ENCODE results near the gene PFKL. TPM values are rescaled to one million over a fixed set of nuclear protein-coding genes. Genes with fewer than 3 reads are reported as not detected.

The PFKL gene
- total RNA-seq, 4 donors from 2014 or later, result 68.5 to 103 (median 96.8) TPM

DNA sequence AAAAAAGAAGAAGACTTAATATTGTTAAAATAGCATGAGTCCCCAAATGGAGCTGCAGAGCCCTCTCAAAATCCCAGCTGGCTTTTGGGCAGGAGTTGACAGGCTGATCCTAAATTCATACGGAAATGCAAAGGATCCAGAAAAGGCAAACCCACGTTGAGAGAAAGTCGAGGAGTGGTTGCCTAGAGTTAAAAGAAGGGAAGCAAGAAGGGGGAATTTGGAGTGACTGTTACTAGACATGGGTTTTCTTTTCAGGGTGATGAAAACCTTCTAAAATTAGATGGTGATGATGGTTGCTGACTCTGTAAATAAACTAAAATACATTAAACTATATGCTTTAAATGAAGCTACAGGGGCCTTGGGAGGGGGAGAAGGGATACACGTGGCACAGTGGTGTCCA is 39.8 kb upstream of the PFKL start:
- Histone ChIP-seq H3K4me3 (replicated peaks in 1 of 3) (no peak overlapping the region), H3K9me3 (no peaks in the 10 kb centered on the region), H3K27ac (no peak overlapping the region), H3K36me3 (no peaks in the 10 kb centered on the region), H3K4me1 (peaks cover 0 to 8% of the 10 kb centered on the region in 2 donors), H3K27me3 (no peaks in the 10 kb centered on the region)
- intact Hi-C loops (cut with DNase I), result no loop called here
- 75 to 77% methylated on average over 4 of the region's 4 CpGs for WGBS, 2 donors
- TF ChIP-seq, protein P1, sequence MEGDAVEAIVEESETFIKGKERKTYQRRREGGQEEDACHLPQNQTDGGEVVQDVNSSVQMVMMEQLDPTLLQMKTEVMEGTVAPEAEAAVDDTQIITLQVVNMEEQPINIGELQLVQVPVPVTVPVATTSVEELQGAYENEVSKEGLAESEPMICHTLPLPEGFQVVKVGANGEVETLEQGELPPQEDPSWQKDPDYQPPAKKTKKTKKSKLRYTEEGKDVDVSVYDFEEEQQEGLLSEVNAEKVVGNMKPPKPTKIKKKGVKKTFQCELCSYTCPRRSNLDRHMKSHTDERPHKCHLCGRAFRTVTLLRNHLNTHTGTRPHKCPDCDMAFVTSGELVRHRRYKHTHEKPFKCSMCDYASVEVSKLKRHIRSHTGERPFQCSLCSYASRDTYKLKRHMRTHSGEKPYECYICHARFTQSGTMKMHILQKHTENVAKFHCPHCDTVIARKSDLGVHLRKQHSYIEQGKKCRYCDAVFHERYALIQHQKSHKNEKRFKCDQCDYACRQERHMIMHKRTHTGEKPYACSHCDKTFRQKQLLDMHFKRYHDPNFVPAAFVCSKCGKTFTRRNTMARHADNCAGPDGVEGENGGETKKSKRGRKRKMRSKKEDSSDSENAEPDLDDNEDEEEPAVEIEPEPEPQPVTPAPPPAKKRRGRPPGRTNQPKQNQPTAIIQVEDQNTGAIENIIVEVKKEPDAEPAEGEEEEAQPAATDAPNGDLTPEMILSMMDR (IDR thresholded peaks at IDR 0.05), result no peak
- no peak for TF ChIP-seq POLR2A (IDR thresholded peaks at IDR 0.05)
- no peak for DNase-seq

DNA sequence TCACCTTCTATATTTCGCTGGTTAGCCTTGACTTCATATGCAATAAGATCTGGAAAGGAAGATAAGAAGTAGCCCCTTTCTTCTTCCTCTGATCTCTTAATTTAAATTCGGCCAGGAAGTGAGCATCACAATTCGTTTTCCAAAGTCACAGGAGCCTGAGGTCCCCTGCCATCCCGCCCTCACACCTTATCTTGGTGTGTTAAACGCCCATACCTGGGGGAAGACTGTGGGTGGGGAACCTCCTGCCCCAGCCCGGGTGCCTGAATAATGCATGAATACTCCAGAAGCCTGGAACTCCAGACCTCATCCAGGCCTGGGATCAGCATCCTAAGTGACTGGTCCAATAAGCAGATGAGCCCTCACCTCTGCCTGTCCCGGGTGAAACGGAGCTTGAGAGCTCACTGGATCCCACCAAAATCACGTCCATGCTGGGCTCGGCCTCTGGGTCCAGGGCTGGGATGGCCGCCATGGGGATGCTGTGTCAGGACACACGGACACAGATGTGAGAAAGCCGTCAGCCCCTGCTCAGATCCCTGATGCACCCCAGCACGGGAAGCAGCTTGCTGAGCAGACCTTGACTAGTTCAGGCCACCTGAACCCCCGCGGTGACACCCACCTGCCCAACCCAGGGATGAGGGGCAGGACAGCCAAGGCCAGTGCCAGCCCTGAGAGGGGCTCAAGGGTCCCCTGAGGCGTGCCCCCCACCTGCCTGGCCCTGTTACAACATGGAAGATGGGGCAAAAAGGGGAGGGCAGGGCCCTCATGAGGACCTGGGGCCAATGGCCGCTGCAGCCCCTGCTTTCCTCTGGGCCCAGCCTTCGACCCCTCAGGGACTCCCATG is 38.8 kb upstream of the PFKL start:
- H3K27me3 ChIP-seq, result no peaks in the 10 kb centered on the region
- no peaks in the 10 kb centered on the region for H3K36me3 ChIP-seq
- H3K27ac ChIP-seq, result no peak overlapping the region
- H3K4me1 ChIP-seq, result peaks cover 0 to 2% of the 10 kb centered on the region in 2 donors
- TF ChIP-seq POLR2A (IDR thresholded peaks at IDR 0.05), result no peak
- TF ChIP-seq, protein P1 (IDR thresholded peaks at IDR 0.05), result no peak
- no peaks in the 10 kb centered on the region for H3K9me3 ChIP-seq
- DNase-seq, result no peak
- WGBS, 2 donors, result 77 to 81% methylated on average over 11 to 14 of the region's 19 CpGs
- intact Hi-C loops (cut with DNase I), result no loop called here
- H3K4me3 ChIP-seq (replicated peaks in 1 of 3), result no peak overlapping the region

DNA sequence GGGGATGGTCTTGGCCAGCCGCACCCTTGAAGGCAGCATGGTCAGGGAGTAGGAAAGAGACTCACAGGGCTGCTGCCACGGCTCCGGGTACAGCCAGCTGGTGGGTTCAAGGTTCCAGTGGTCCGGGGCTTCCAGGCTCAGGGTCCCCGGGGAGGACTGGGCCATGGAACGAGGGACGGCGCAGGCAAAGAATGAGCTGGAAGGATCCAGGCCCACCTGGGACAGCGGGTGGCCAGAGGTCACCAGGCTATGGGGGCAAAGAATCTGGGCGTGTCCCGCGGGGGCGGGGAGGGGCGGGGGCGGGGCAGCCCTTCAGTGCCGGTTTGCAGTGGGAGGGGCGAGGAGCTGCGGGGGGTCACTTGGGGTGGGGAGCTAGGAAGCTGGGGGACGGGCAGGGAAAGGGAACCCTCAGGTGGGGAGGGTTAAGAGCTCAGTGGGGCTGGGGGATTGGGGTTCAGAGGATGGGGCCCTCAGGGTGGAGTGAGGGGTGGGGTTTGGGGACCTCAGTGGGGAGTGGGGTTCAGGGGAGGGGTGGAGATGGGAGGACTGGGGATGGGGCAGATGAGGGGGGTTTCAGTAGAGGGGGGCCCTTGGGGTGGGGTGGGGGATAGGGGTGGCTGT is 38.1 kb upstream of the PFKL start, which contains the start of gene DNMT3L:
Gene DNMT3L, minus strand, starts transcription at position 223 of the 621 bp plus-strand sequence. CDS start 638 bp downstream, outside the sequence.
- H3K4me3 ChIP-seq (replicated peaks in 1 of 3), result no peak within 1 kb of the TSS
- intact Hi-C loops (cut with DNase I), result no loop called here
- no peaks in the 10 kb centered on the region for H3K9me3 ChIP-seq
- H3K36me3 ChIP-seq, result no peaks in the 10 kb centered on the region
- WGBS, 2 donors, result 86% methylated on average over 11 to 16 of the region's 19 CpGs
- no peak within 1 kb of the TSS for H3K27ac ChIP-seq
- TF ChIP-seq POLR2A (IDR thresholded peaks at IDR 0.05), result no peak
- TF ChIP-seq, protein P1 (IDR thresholded peaks at IDR 0.05), result no peak
- no peaks in the 10 kb centered on the region for H3K4me1 ChIP-seq
- H3K27me3 ChIP-seq, result no peaks in the 10 kb centered on the region
- no peak for DNase-seq

DNA sequence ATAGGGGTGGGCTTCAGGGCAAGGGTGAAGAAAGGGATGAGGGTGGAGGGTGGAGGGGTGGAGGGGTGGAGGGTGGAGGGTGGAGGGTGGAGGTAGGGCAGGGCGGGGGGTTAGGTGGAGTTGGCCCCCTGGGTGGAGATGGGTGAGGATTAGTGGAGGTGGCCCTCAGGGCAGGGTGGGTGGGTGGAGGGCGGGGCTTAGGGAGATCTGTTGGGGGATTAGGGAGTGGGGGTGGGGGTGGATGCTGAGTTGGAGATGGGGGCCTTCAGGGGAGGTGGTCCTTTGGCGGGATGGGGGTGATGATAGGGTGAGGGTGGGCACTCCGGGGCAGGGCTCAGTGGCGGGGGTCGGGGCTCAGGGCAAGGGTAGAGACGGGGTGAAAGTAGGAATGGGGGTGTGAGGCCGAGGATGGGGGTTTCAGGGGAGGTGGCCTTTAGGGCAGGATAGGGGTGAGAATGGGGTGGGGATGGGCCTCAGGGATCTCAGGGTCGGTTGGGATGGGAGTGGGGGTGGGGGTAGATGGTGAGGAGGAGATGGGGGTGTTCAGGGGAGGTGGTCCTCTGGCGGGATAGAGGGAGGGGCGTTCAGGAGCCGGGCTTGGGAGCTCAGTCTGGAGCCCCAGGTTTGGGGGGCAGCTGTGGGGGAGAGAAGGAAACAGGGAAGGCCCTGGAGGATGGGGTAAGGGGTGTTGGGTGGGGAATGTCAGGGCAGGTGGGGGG is 37.4 kb upstream of the PFKL start:
- H3K9me3 ChIP-seq, result no peaks in the 10 kb centered on the region
- no peak overlapping the region for H3K27ac ChIP-seq
- intact Hi-C loops (cut with DNase I), result no loop called here
- H3K27me3 ChIP-seq, result no peaks in the 10 kb centered on the region
- no peak overlapping the region for H3K4me3 ChIP-seq (replicated peaks in 1 of 3)
- no peaks in the 10 kb centered on the region for H3K36me3 ChIP-seq
- no peaks in the 10 kb centered on the region for H3K4me1 ChIP-seq
- 86 to 91% methylated on average over 11 to 12 of the region's 12 CpGs for WGBS, 2 donors
- no peak for TF ChIP-seq POLR2A (IDR thresholded peaks at IDR 0.05)
- TF ChIP-seq, protein P1 (IDR thresholded peaks at IDR 0.05), result no peak
- no peak for DNase-seq

Measured in thyroid gland (tissue), 4 donors.